Left ventricle myocardium inferior (tissue), 1 donor: Measurements from ENCODE around the gene PDCD6IP. TPM values are rescaled to one million over a fixed set of nuclear protein-coding genes. Genes with fewer than 3 reads are reported as not detected.
"Not testable (repeated sequence)": the region's sequence is repeated elsewhere in the genome, so short reads cannot be mapped to it uniquely, and the experiment has no call there.

Source experiments
- DNase-seq: peaks from one replicate; pipeline ENCODE4 v3.0.0-alpha.2; 2020
- H3K27ac ChIP-seq: fragments of 200-600 bp; replicated peaks from 2 replicates; pipeline ENCODE4 v1.8.0; 2021
- H3K27me3 ChIP-seq: fragments of 200-600 bp; 2 replicates; pipeline ENCODE4 v1.8.0; 2021; ENCODE audit warnings: low read depth
- H3K36me3 ChIP-seq: fragments of 200-600 bp; 2 replicates; pipeline ENCODE4 v1.8.0; 2021
- H3K4me1 ChIP-seq: fragments of 200-600 bp; 2 replicates; pipeline ENCODE4 v1.8.0; 2021
- H3K4me3 ChIP-seq: fragments of 200-600 bp; 2 replicates; pipeline ENCODE4 v1.8.0; 2021; ENCODE audit warnings: mild to moderate bottlenecking, moderate library complexity
- H3K9me3 ChIP-seq: fragments of 200-600 bp; replicated peaks from 2 replicates; pipeline ENCODE4 v1.8.0; 2021
- CTCF ChIP-seq: fragments of 200-600 bp; IDR thresholded peaks from 2 replicates; pipeline ENCODE4 v1.8.0; 2021; ENCODE audit warnings: antibody characterized with exemption, mild to moderate bottlenecking, borderline replicate concordance
- intact Hi-C: fragments of 100-400 bp; cut with micrococcal nuclease; formaldehyde crosslinking; loops from one replicate; pipeline ENCODE4 v1.11.0; 2022
- long read RNA-seq: library from polyadenylated mRNA; unstranded; transcript quantifications from one replicate; pipeline ENCODE4 v2.0.0, GENCODE V29; 2021
- total RNA-seq: library from RNA; stranded (reverse); fragmentation: NEBNext Ultra II Directional; extraction: Animal tissue kit (Norgen Biotek cat#: 25700); gene quantifications from one replicate; pipeline ENCODE4 v1.2.1, GENCODE V29; 2021
- donor health status: DM: no; HTN: yes; CAD: no; lungs with severe emphysema.

PDCD6IP gene
- total RNA-seq, result 129 TPM
- long read RNA-seq, full-length matches to known transcripts, result 104 of 117 reads
- long read RNA-seq, partial matches to known transcripts, result 8 of 117 reads
- long read RNA-seq, other reads (novel, unspliced or antisense), result 5 of 117 reads

GRCh38 chr3:33798418-33799201, at the start of gene PDCD6IP:
Gene PDCD6IP, plus strand, starts transcription at chr3:33798630. Its CDS starts 99 bp downstream, at chr3:33798729.
- no peaks in the 10 kb centered on the region for H3K27me3 ChIP-seq
- DNase-seq, result peak; percentile 94
- peak; percentile 25 for TF ChIP-seq CTCF
- H3K4me1 ChIP-seq, result peaks cover 62% of the 10 kb centered on the region
- peak within 1 kb of the TSS; percentile 99 for H3K27ac ChIP-seq
- peaks cover 9% of the 10 kb centered on the region for H3K36me3 ChIP-seq
- peak within 1 kb of the TSS; percentile 90 for H3K4me3 ChIP-seq
- intact Hi-C loops, result no loop called here
- H3K9me3 ChIP-seq, result peaks cover under 1% of the 10 kb centered on the region

GRCh38 chr3:33749546-33750210, 48.8 kb upstream of the PDCD6IP start:
- no peak overlapping the region for H3K4me3 ChIP-seq
- H3K4me1 ChIP-seq, result no peaks in the 10 kb centered on the region
- intact Hi-C loops, result no loop called here
- DNase-seq, result no peak
- peaks cover 7% of the 10 kb centered on the region for H3K9me3 ChIP-seq
- H3K27ac ChIP-seq, result no peak overlapping the region
- no peak for TF ChIP-seq CTCF
- no peaks in the 10 kb centered on the region for H3K27me3 ChIP-seq
- no peaks in the 10 kb centered on the region for H3K36me3 ChIP-seq

GRCh38 chr3:33750211-33750548, 48.2 kb upstream of the PDCD6IP start:
- TF ChIP-seq CTCF, result no peak
- H3K36me3 ChIP-seq, result no peaks in the 10 kb centered on the region

GRCh38 chr3:33751336-33751735, 47.1 kb upstream of the PDCD6IP start:
- H3K9me3 ChIP-seq, result peaks cover 14% of the 10 kb centered on the region
- H3K27me3 ChIP-seq, result no peaks in the 10 kb centered on the region
- no peaks in the 10 kb centered on the region for H3K4me1 ChIP-seq
- H3K36me3 ChIP-seq, result no peaks in the 10 kb centered on the region
- H3K4me3 ChIP-seq, result no peak overlapping the region
- no peak overlapping the region for H3K27ac ChIP-seq
- DNase-seq, result no peak
- intact Hi-C loops, result no loop called here
- no peak for TF ChIP-seq CTCF

More at GRCh38 chr3:33750211-33750548, 48.2 kb upstream of the PDCD6IP start:
- Histone ChIP-seq H3K9me3 (peaks cover 12% of the 10 kb centered on the region), H3K27me3 (no peaks in the 10 kb centered on the region), H3K27ac (no peak overlapping the region), H3K4me3 (no peak overlapping the region), H3K4me1 (no peaks in the 10 kb centered on the region)
- intact Hi-C loops, result no loop called here
- DNase-seq, result no peak

- H3K36me3 ChIP-seq, H3K27me3 ChIP-seq, H3K27ac ChIP-seq, intact Hi-C loops, H3K4me1 ChIP-seq, H3K4me3 ChIP-seq, DNase-seq: not testable (repeated sequence)
- peaks cover 14% of the 10 kb centered on the region for H3K9me3 ChIP-seq
These were observed 44.0 kb upstream of the PDCD6IP start for GRCh38 chr3:33754391-33754790.

- Histone ChIP-seq H3K4me1 (no peaks in the 10 kb centered on the region), H3K27ac (no peak overlapping the region), H3K36me3 (no peaks in the 10 kb centered on the region), H3K9me3 (peaks cover 14% of the 10 kb centered on the region), H3K4me3 (no peak overlapping the region), H3K27me3 (no peaks in the 10 kb centered on the region)
- DNase-seq, result no peak
- intact Hi-C loops, result no loop called here
- no peak for TF ChIP-seq CTCF
These were observed 40.1 kb upstream of the PDCD6IP start for GRCh38 chr3:33758281-33758680.
